Measurements from ENCODE around the gene HK1. TPM values are rescaled to one million over a fixed set of nuclear protein-coding genes. Genes with fewer than 3 reads are reported as not detected.

Gene HK1
- total and polyA plus RNA-seq, 2 of the 4 experiments (the other 2 are of a cell fraction), result 53.7 to 90.5 TPM

- Histone ChIP-seq H2BK120ac (ENCODE audit: low read depth, low read length) (no peak overlapping the region), H2BK15ac (ENCODE audit: low read depth, low read length) (no peak overlapping the region), H3K23ac (ENCODE audit: low read depth, low read length) (no peak overlapping the region), H3K27ac (ENCODE audit: insufficient read depth, low read length) (no peak overlapping the region), H3K56ac (ENCODE audit: extremely low read depth, insufficient read depth, low read length) (no peak overlapping the region), H4K20me1 (ENCODE audit: insufficient read depth, low read length) (no peaks in the 10 kb centered on the region), H2BK5ac (ENCODE audit: low read depth, low read length, poor library complexity, severe bottlenecking) (no peak overlapping the region), H2AFZ (replicated peaks; ENCODE audit: low read length, poor library complexity) (no peak overlapping the region), H3K9me1 (ENCODE audit: insufficient read depth, low read length) (peaks cover 4% of the 10 kb centered on the region; the same call in 1 of the 2 replicates), H3K18ac (ENCODE audit: low read depth, low read length) (no peak overlapping the region), H3K4me3 (ENCODE audit: insufficient read depth, low read depth, low read length) (no peak overlapping the region), H3K79me1 (ENCODE audit: low read depth in 1 of 2, low read length in 2 of 2) (peaks cover 7 to 34% of the 10 kb centered on the region in 2 experiments), H3K4me2 (ENCODE audit: low read depth, low read length) (no peak overlapping the region), H3K4ac (ENCODE audit: low read depth, low read length) (no peak overlapping the region), H4K5ac (ENCODE audit: low read depth, low read length) (no peak overlapping the region), H3K36me3 (ENCODE audit: control insufficient read depth, insufficient read depth, low read length) (peaks cover 35% of the 10 kb centered on the region), H3K9ac (ENCODE audit: low read depth, low read length) (no peak overlapping the region), H2BK20ac (ENCODE audit: low read depth, low read length) (no peak overlapping the region), H4K91ac (ENCODE audit: insufficient read depth, low read depth, low read length) (no peak overlapping the region), H2AK9ac (replicated peaks; ENCODE audit: low read depth, low read length, poor library complexity) (no peak overlapping the region), H3K9me3 (ENCODE audit: control insufficient read depth, insufficient read depth, low read length) (no peaks in the 10 kb centered on the region), H3K4me1 (ENCODE audit: control insufficient read depth, insufficient read depth, low read length) (peaks cover 5% of the 10 kb centered on the region; the same call in 1 of the 2 replicates), H4K8ac (ENCODE audit: low read depth in 2 of 2, low read length in 2 of 2) (no peak overlapping the region), H2AK5ac (ENCODE audit: low read depth, low read length) (peak overlapping the region; percentile 66; the same call in 1 of the 2 replicates), H3K27me3 (ENCODE audit: control insufficient read depth, insufficient read depth, low read length) (no peaks in the 10 kb centered on the region), H3K14ac (replicated peaks; ENCODE audit: low read depth, low read length) (no peak overlapping the region)
- intact Hi-C loops (cut with micrococcal nuclease) (no loop called here), in situ Hi-C loops (cut with MboI; ENCODE audit: low sequenced_read_pairs) (no loop called here), dilution Hi-C loops (cut with HindIII; ENCODE audit: low sequenced_read_pairs, unreplicated experiment) (no loop called here)
- POLR2A ChIA-PET (ENCODE audit: unreplicated experiment), result no interaction called here
- ATAC-seq (ENCODE audit: low read depth) (no peak), DNase-seq (no peak)
- no TSS peak for BruUV-seq (replicated peaks)
- TF ChIP-seq BHLHE40 (IDR thresholded peaks at IDR 0.05; ENCODE audit: low read depth, low read length), result no peak
- TF ChIP-seq RCOR1 (IDR thresholded peaks at IDR 0.05; ENCODE audit: insufficient replicate concordance, low read length), result no peak
- TF ChIP-seq CEBPB (IDR thresholded peaks at IDR 0.05; ENCODE audit: low read depth, low read length), result no peak
- no peak for TF ChIP-seq USF2 (IDR thresholded peaks at IDR 0.05; ENCODE audit: low read depth, low read length)
- no peak for TF ChIP-seq CHD1 (IDR thresholded peaks at IDR 0.05; ENCODE audit: low read depth, low read length)
- no peak for TF ChIP-seq MXI1 (IDR thresholded peaks at IDR 0.05; ENCODE audit: borderline replicate concordance, low read depth, low read length)
- TF ChIP-seq MAZ (IDR thresholded peaks at IDR 0.05; ENCODE audit: borderline replicate concordance, low read depth, low read length), result no peak
- no peak for TF ChIP-seq CTCF (conservative IDR thresholded peaks at IDR 0.05; ENCODE audit: low read depth, low read length)
- no peak for TF ChIP-seq RFX5 (IDR thresholded peaks at IDR 0.05; ENCODE audit: low read depth, low read length)
- no peak for TF ChIP-seq MAFK (IDR thresholded peaks at IDR 0.05; ENCODE audit: low read depth, low read length)
- TF ChIP-seq ELK1 (IDR thresholded peaks at IDR 0.05; ENCODE audit: borderline replicate concordance, low read depth, low read length), result no peak
- no peak for TF ChIP-seq FOS (IDR thresholded peaks at IDR 0.05; ENCODE audit: low read depth, low read length)
- no peak for TF ChIP-seq SMC3 (IDR thresholded peaks at IDR 0.05; ENCODE audit: low read depth, low read length)
- TF ChIP-seq RAD21 (IDR thresholded peaks at IDR 0.05; ENCODE audit: low read length), result no peak
- TF ChIP-seq POLR2A (IDR thresholded peaks at IDR 0.05; ENCODE audit: low read depth, low read length), result no peak
- no peak for TF ChIP-seq NFE2L2 (IDR thresholded peaks at IDR 0.05; ENCODE audit: low read depth, low read length)
- 56% methylated on average over 1 of the region's 2 CpGs; no CpG with 5 or more reads in 1 of the 2 experiments for WGBS, 2 experiments (ENCODE audit: extremely low coverage in 2 of 2, insufficient read length in 1 of 2)
- CTCF ChIA-PET, result no interaction called here
These were observed 96.6 kb downstream of the HK1 start for GRCh38 chr10:69374931-69375306.
